Activated gamma-delta T cell treated with anti-CD3 and anti-CD28 coated beads, Interleukin-2, amount 50 U/mL, for 16 hours (primary cell): Measurements from ENCODE around the gene EIF5B.

Experiments used
- DNase-seq: peaks from one replicate; pipeline ENCODE4 v3.0.0-alpha.2; 2020; ENCODE audit warnings: low read depth

EIF5B gene

DNA sequence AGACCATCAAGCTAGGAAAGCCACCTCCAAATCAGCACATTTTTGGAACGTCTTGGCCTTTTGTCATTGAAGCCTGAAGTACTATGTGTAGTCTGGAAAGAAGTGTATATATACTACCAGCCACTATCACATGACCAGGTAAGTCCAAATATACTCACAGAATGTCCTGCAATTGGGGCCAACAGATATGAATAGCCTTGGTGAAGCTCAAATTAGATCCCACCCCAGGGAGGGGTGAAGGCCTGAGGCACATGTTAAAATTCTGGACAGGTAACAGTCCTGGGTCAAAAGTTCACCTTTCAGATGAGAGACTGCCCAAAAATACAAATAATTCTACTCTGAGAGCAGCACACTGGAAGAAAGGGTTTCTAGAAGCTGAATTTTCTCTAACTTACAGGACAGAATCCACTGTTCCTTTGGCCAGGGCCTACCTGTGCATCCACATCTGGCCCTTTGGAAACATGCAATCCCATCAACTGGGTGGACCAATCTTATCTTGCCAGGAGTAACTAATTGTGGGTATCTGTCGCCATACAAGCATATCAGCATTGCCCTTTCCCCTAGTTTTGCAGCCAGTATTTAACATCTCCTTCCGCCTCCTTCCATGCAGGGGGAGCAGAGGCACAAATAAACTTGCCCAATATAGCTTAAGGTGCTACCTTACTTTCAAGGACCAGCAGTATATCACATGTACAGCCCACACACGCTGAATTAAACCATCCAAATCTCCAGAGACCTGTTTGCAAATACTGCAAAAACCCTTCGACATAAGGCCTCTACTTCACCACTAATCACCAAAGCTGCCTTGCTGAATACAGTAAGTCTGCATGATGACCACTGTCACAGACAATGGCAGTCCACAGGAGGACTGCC lies 67.8 kb downstream of the EIF5B start:
- DNase-seq: no peak

DNA sequence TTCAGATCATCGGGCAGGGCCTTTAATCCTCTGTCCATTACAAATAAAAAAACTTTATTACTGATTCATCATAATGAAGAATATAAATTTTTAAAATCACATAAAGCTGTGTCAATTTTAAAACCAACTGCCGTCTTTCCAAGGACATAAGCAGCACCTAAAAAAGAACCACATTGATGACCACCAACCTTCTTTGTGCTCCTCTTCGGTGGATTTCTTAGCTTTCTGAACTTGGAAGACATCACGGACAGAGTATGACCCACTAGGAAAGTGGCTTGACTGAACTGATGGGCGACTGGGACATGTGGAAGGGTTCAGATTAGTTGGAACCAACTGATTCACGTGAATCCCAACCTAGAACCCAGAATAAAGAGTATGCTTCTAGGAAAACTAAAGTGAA lies 68.9 kb downstream of the EIF5B start:
- DNase-seq: no peak

- no peak for DNase-seq
Observed at GRCh38 chr2:99410276-99410675, 73.1 kb downstream of the EIF5B start.

GRCh38 chr2:99414566-99414965 lies 77.4 kb downstream of the EIF5B start:
- no peak for DNase-seq

DNA sequence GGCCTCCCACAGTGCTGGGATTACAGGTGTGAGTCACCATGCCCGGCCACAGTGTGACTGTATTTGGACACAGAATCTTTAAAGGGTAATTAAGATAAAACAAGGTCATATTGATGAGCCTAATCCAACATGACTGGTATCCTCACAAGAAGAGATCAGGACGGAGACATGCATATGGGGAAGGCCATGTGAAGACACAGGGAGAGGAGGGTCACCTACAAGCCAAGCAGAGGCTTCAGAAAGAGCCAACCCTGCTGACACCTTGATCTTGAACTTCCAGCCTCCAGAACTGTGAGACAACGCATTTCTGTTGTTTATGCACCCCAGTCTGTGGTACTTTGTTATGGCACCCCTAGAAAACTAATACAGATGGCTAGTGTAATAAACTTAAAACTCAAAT lies 80.2 kb downstream of the EIF5B start:
- no peak for DNase-seq

DNA sequence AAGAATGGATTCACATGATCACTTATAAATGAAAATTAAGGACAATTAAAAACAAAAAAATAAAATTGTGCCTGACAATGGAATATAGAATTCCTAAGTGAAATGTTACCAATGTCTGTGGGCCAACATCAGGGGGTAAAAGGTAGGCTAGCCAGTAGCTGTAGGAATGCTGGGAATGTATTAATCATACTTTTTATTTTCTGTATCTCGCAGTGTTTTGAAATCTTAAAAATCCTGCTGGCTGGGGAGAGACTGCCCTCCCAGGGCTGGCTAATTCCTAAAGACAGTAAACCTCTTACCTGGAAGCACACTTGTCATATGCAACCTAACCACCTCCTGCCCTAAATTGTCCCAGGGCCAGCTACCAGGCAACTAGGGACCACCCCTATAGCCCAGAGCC lies 82.8 kb downstream of the EIF5B start:
- no peak for DNase-seq

- DNase-seq: no peak
Observed at GRCh38 chr2:99420751-99421299, 83.6 kb downstream of the EIF5B start.

DNA sequence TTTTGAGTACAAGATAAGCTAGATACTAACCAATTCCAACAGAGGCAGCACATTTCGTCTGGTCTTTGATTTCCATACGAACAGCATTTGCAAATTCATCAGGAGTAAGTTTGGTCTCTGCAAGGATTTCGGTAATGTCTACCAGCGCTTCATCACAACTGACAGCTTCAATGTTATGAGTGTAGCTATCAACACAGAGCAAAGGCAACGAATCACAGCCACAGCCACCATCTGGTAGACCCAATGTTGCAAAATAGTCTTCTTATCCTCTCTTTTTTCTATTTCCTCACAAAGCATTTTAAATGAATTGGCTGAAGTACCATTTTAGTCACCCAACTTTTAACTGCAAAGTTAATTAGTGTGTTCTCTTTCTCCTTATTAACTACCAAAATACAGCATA lies 84.3 kb downstream of the EIF5B start:
- no peak for DNase-seq

- DNase-seq: no peak
Observed at GRCh38 chr2:99422599-99422998, 85.4 kb downstream of the EIF5B start.

DNA sequence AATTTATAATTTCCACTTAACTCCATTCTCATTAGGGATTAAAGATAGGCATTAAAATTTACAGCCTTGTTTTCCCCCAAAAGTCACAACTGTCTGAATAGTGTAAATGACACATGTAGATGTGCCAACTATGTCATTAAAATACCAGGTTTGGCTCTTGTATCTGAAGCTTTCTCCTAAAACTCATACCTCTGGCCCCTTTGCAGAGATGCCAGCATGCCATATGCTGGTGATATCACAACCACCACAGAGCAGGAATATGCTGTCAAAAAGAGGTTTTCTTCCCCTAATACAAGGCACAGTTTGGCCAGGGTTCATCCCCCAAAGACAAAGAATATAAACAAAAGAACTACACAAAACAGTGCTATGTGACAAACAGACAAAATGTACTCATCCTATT lies 87.2 kb downstream of the EIF5B start:
- DNase-seq: no peak

DNA sequence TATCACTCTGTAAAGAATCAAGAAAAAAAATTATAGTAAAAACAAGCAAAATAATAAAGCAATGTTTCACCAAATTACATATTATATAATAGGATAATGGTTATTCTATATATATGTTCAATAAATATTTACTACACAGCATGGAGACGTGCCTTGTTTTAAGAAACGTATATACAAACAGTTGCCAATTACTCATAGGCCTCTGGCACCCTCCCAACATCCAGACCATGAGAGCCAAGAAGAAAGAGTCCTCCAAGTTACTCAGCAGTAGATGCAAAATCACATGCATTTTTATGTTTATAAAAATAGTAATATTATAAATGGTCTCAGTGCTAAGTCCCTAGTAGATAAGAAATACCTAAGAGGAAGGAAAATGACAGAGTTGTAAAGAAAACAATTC lies 87.8 kb downstream of the EIF5B start:
- DNase-seq: no peak

DNA sequence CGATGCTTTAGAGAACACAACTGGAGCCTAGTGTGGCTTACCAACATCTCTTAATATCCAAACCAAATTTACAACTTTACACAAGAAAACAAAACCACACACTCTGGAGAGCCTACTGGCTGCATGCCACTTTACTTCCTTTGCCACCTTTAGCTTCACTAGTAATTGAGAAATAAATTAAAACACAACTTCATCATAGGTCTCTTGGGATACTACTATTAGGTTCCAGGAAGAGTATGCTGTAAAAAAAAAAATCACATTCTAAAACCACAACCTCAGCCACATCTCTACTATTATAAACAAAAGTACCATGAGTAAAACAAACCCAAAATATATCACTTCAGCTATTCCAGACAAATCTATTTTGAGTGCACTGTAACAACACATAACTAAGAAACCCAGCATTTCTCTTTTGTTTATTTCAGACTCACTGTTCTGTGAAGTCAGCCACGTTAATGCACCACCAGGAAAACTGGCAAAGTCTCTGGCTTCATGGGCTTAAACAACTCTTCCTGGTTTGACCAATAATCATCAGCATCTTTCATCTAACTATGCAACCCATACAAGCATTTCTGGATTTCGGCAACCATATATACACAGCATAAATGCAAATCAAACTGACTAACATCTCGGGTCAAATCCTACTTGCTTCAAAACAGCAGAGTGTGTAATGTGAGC lies 93.6 kb downstream of the EIF5B start:
- DNase-seq: no peak

GRCh38 chr2:99431587-99432275 lies 94.5 kb downstream of the EIF5B start:
- DNase-seq: no peak

DNA sequence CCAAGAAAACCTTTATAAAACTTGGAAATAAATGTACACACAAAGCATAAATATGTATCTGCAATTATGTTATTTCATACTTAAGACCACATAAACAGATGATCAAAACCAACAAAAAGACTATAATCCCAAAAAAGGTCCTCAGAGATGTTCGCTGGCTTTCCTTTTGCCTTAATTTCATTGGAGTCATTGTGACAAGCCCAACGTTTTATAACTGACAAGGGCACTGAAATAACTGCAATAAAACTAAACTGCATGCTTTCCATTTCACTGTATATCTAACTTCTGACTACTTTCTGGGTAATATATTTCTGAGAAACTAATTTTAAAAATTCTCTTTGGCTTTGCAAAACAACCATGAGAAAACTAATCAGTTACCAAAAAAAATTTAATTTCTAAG lies 96.2 kb downstream of the EIF5B start:
- no peak for DNase-seq

- DNase-seq: no peak
Observed at GRCh38 chr2:99436874-99437273, 99.7 kb downstream of the EIF5B start.

DNA sequence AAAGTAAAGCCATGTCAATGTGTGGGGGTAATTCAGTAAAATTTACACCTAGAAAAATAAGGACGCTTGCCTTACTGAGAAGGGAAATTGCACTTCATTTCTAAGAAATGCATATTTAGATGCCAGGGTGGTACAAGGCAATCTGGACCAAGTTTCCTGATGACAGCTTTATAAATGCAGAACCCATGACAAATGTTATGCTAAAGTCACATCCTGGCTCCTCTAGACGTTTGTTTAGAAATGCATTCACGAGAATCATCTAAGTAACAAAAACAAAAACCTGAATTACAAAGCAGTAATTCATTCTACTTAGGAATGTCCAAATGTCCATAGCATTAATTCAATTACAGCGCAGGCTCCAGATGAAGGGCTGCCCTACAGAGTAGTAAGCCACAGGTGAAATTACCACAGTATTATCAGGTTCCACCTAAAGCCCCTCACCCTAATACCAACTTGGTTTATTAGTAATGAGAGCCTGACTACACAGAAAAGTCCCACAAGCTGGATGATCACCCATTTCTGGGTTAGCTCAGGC lies 102.8 kb downstream of the EIF5B start:
- DNase-seq: no peak

GRCh38 chr2:99442837-99443236 lies 105.6 kb downstream of the EIF5B start:
- DNase-seq: no peak

- DNase-seq: no peak
Observed at GRCh38 chr2:99444222-99444621, 107.0 kb downstream of the EIF5B start.

GRCh38 chr2:99445065-99445464 lies 107.9 kb downstream of the EIF5B start:
- no peak for DNase-seq

DNA sequence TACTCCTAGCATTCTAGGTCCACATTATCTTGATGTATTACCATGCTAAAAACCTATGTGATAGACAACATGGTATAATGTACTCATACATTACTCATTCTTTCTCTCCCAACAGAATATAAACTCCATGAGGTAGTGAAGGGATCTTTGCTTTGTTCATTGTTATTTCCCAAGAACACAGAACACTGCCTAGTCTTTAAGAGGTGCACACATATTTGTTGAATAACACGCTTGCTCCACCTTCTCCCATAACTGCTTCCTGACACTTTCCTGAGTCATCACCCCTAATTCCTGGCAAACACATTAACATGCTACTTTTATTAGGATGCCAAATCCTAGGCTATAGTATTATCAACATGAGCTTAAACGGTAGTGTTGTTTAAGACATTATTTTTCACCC lies 111.4 kb downstream of the EIF5B start:
- DNase-seq: no peak

- no peak for DNase-seq
Observed at GRCh38 chr2:99450199-99450598, 113.0 kb downstream of the EIF5B start.
